HFFc6 (cell line): ENCODE measurements around the gene NINJ2. TPM values are rescaled to one million over a fixed set of nuclear protein-coding genes. Genes with fewer than 3 reads are reported as not detected.

Source experiments
- DNase-seq: peaks from one replicate; pipeline ENCODE4 v3.0.0-alpha.2; 2018
- H3K27ac Mint-ChIP-seq: 2 replicates; pipeline ENCODE4 v1.8.0; 2020; ENCODE audit warnings: mild to moderate bottlenecking, mixed read lengths
- H3K27me3 Mint-ChIP-seq: 2 replicates; pipeline ENCODE4 v1.8.0; 2021; ENCODE audit warnings: mild to moderate bottlenecking, moderate library complexity, mixed read lengths; ENCODE audit not compliant: insufficient read depth
- H3K36me3 Mint-ChIP-seq: 2 replicates; pipeline ENCODE4 v1.8.0; 2021; ENCODE audit warnings: low read depth, mixed read lengths
- H3K4me1 Mint-ChIP-seq: 2 replicates; pipeline ENCODE4 v1.8.0; 2020; ENCODE audit warnings: low read depth, mixed read lengths
- H3K4me3 Mint-ChIP-seq: 2 replicates; pipeline ENCODE4 v1.8.0; 2020; ENCODE audit warnings: mild to moderate bottlenecking, moderate library complexity, mixed read lengths
- H3K9me3 Mint-ChIP-seq: 2 replicates; pipeline ENCODE4 v1.8.0; 2020; ENCODE audit warnings: mild to moderate bottlenecking, mixed read lengths
- CTCF ChIP-seq: fragments of 200-600 bp; sonication (generic); IDR thresholded peaks from 2 replicates; pipeline ENCODE4 v1.5.0; 2021; ENCODE audit warnings: antibody characterized with exemption, mild to moderate bottlenecking
- total RNA-seq, 6 experiments: library from RNA; stranded (reverse); fragmentation: NEBNext Ultra II Directional; extraction: Animal tissue kit (Norgen Biotek cat#: 25700); gene quantifications; 2 replicates in 1 of 6; 3 replicates in 5 of 6; pipeline ENCODE4 v1.2.3, GENCODE V29; 2021

NINJ2 gene
- total RNA-seq, 6 experiments from 2014 or later: not detected

GRCh38 chr12:588024-588322 is 75.3 kb downstream of the NINJ2 start:
- H3K27me3 Mint-ChIP-seq: peaks cover 27% of the 10 kb centered on the region
- H3K4me1 Mint-ChIP-seq: no peaks in the 10 kb centered on the region
- no peak overlapping the region for H3K4me3 Mint-ChIP-seq
- TF ChIP-seq CTCF: no peak
- DNase-seq: no peak
- H3K9me3 Mint-ChIP-seq: 0 out of 2 replicates have a peak, but pooled peaks cover 4% of the 10 kb centered on the region
- no peak overlapping the region for H3K27ac Mint-ChIP-seq
- no peaks in the 10 kb centered on the region for H3K36me3 Mint-ChIP-seq

- no peak for DNase-seq
- TF ChIP-seq CTCF: no peak
- no peaks in the 10 kb centered on the region for H3K4me1 Mint-ChIP-seq
- peaks cover 27% of the 10 kb centered on the region for H3K27me3 Mint-ChIP-seq
- H3K27ac Mint-ChIP-seq: no peak overlapping the region
- no peaks in the 10 kb centered on the region for H3K36me3 Mint-ChIP-seq
- H3K9me3 Mint-ChIP-seq: 0 out of 2 replicates have a peak, but pooled peaks cover 4% of the 10 kb centered on the region
- no peak overlapping the region for H3K4me3 Mint-ChIP-seq
Observed at GRCh38 chr12:587132-588023, 75.9 kb downstream of the NINJ2 start.

GRCh38 chr12:586318-587071 is 76.8 kb downstream of the NINJ2 start:
- Mint-ChIP-seq H3K27me3 (peaks cover 27% of the 10 kb centered on the region), H3K4me3 (no peak overlapping the region), H3K36me3 (no peaks in the 10 kb centered on the region), H3K9me3 (0 out of 2 replicates have a peak, but pooled peaks cover 4% of the 10 kb centered on the region), H3K27ac (no peak overlapping the region), H3K4me1 (no peaks in the 10 kb centered on the region)
- DNase-seq: no peak
- no peak for TF ChIP-seq CTCF

- TF ChIP-seq CTCF: no peak
- no peaks in the 10 kb centered on the region for H3K36me3 Mint-ChIP-seq
- H3K9me3 Mint-ChIP-seq: 0 out of 2 replicates have a peak, but pooled peaks cover 4% of the 10 kb centered on the region
- DNase-seq: no peak
- H3K27me3 Mint-ChIP-seq: peaks cover 23% of the 10 kb centered on the region
- H3K4me3 Mint-ChIP-seq: no peak overlapping the region
- H3K4me1 Mint-ChIP-seq: no peaks in the 10 kb centered on the region
- no peak overlapping the region for H3K27ac Mint-ChIP-seq
Observed at GRCh38 chr12:585062-586061, 77.9 kb downstream of the NINJ2 start.

- Mint-ChIP-seq H3K36me3 (no peaks in the 10 kb centered on the region), H3K4me1 (peaks cover 12% of the 10 kb centered on the region; the same call in 1 of the 2 replicates), H3K4me3 (no peak overlapping the region), H3K9me3 (0 out of 2 replicates have a peak, but pooled peaks cover 1% of the 10 kb centered on the region), H3K27me3 (peaks cover 25% of the 10 kb centered on the region), H3K27ac (no peak overlapping the region)
- TF ChIP-seq CTCF: no peak
- DNase-seq: no peak
Observed at GRCh38 chr12:583251-583869, 79.9 kb downstream of the NINJ2 start.
